MM.1S (cell line): ENCODE measurements around the gene BBS7.

Source experiments
- EZH2 ChIP-seq: fragments of 300-600 bp; sonication (generic); optimal IDR thresholded peaks from 2 replicates; pipeline ENCODE3; 2017; ENCODE audit warnings: low read depth, mild to moderate bottlenecking, antibody characterized with exemption, low read length, mixed read lengths
- TF ChIP-seq, protein P1 (sequence below): fragments of 300-600 bp; sonication (generic); IDR thresholded peaks from 2 replicates; pipeline ENCODE4 v1.5.1; 2016; ENCODE audit warnings: antibody characterized with exemption, low read length, mixed read lengths

DNA sequence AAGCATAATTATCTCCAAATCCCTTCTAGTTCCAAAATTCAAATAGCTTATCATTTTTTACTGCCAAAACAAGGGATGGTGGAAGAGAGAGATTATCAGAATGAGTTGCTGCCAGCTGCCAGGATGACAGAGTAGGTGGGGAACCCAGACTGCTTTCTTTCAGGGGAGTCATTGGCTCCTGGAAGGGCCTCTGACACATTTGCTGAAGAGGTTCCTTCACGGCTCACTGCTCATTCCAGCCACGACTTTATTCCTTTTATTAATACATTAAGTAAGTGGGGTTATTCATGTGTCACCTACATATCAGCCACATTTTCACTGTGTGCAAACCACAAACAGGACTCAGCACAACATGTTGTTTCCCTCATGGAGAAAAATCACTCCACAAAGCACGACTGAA lies 92.6 kb downstream of the BBS7 start:
- TF ChIP-seq, protein P1, sequence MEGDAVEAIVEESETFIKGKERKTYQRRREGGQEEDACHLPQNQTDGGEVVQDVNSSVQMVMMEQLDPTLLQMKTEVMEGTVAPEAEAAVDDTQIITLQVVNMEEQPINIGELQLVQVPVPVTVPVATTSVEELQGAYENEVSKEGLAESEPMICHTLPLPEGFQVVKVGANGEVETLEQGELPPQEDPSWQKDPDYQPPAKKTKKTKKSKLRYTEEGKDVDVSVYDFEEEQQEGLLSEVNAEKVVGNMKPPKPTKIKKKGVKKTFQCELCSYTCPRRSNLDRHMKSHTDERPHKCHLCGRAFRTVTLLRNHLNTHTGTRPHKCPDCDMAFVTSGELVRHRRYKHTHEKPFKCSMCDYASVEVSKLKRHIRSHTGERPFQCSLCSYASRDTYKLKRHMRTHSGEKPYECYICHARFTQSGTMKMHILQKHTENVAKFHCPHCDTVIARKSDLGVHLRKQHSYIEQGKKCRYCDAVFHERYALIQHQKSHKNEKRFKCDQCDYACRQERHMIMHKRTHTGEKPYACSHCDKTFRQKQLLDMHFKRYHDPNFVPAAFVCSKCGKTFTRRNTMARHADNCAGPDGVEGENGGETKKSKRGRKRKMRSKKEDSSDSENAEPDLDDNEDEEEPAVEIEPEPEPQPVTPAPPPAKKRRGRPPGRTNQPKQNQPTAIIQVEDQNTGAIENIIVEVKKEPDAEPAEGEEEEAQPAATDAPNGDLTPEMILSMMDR, result no peak
- TF ChIP-seq EZH2, result no peak
